HL-60 (cell line): ENCODE results near the gene SLC26A4.

ENCODE experiments used
- DNase-seq, 2 experiments: peaks; one replicate each; pipeline ENCODE4 v3.0.0-alpha.2; 2010 to 2020; ENCODE audit warnings: low read depth in 1 of 2, low spot score in 1 of 2
- H3K27ac ChIP-seq: fragments of 250-450 bp; sonication (Bioruptor Pico); replicated peaks from 2 replicates; pipeline ENCODE4 v1.5.1; 2020; ENCODE audit warnings: mild to moderate bottlenecking, moderate library complexity
- H3K27me3 ChIP-seq: fragments of 250-450 bp; sonication (Bioruptor Pico); 2 replicates; pipeline ENCODE4 v1.5.1; 2021; ENCODE audit warnings: mild to moderate bottlenecking, moderate library complexity; ENCODE audit not compliant: insufficient read depth, poor library complexity, severe bottlenecking
- H3K4me3 ChIP-seq: replicated peaks from 2 replicates; pipeline ENCODE4 v1.5.1; 2011; ENCODE audit warnings: mild to moderate bottlenecking, control low read depth, low read length; ENCODE audit not compliant: insufficient read depth
- CTCF ChIP-seq: IDR thresholded peaks from one replicate; pipeline ENCODE4 v1.5.1; 2011; ENCODE audit warnings: low read length, control low read depth, inconsistent platforms; ENCODE audit not compliant: insufficient read depth
- GABPA ChIP-seq: IDR thresholded peaks from 2 replicates; pipeline ENCODE4 v1.6.1; 2012; ENCODE audit warnings: low read depth
- POLR2AphosphoS5 ChIP-seq: IDR thresholded peaks from 2 replicates; pipeline ENCODE4 v1.6.1; 2012; ENCODE audit warnings: low read depth
- REST ChIP-seq: IDR thresholded peaks from 2 replicates; pipeline ENCODE4 v1.6.1; 2012; ENCODE audit warnings: low read depth; ENCODE audit not compliant: insufficient replicate concordance
- SPI1 ChIP-seq: IDR thresholded peaks from 2 replicates; pipeline ENCODE4 v1.6.1; 2012; ENCODE audit warnings: low read depth, mild to moderate bottlenecking, borderline replicate concordance

Gene SLC26A4

GRCh38 chr7:107630342-107630741, 30.3 kb upstream of the SLC26A4 start:
- no peaks in the 10 kb centered on the region for H3K27me3 ChIP-seq
- no peak for DNase-seq
- TF ChIP-seq SPI1, result no peak
- TF ChIP-seq CTCF, result no peak
- TF ChIP-seq REST, result no peak
- no peak for TF ChIP-seq POLR2AphosphoS5
- no peak for TF ChIP-seq GABPA
- H3K27ac ChIP-seq, result no peak overlapping the region
- no peak overlapping the region for H3K4me3 ChIP-seq

GRCh38 chr7:107631588-107632491, 28.8 kb upstream of the SLC26A4 start:
- Histone ChIP-seq H3K27ac (no peak overlapping the region), H3K4me3 (no peak overlapping the region), H3K27me3 (no peaks in the 10 kb centered on the region)
- TF ChIP-seq REST (no peak), CTCF (no peak)
- DNase-seq, result no peak

- Histone ChIP-seq H3K27ac (no peak overlapping the region), H3K4me3 (no peak overlapping the region), H3K27me3 (no peaks in the 10 kb centered on the region)
- no peak for DNase-seq
- TF ChIP-seq GABPA (no peak), POLR2AphosphoS5 (no peak), REST (no peak), CTCF (no peak), SPI1 (no peak)
These were observed 28.1 kb upstream of the SLC26A4 start for GRCh38 chr7:107632492-107632865.
